ENCODE data around the gene CRELD2. TPM values are rescaled to one million over a fixed set of nuclear protein-coding genes. Genes with fewer than 3 reads are reported as not detected.

CRELD2 gene
- total and polyA plus RNA-seq, 2 of the 13 experiments (the other 11 are each of a cell fraction or from before 2014, with no cell fraction given), result 17.2 to 44.7 TPM

DNA sequence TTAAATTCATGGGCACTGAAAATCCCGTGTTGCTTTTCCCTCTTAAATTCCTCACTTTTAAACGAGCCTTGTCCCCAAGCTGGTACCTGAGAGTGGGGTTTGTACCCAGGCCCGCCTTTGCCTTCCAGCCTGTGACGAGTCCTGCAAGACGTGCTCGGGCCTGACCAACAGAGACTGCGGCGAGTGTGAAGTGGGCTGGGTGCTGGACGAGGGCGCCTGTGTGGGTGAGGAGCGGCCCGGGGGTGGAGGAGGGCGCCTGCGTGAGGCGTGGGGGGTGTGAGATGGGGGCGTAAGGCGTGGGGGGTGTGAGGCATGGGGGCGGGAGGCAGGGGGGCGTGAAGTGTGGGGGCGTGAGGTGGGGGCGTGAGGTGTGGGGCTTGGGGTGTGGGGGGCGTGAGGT is 4.0 kb downstream of the CRELD2 start (continued):
- TF ChIP-seq, protein P1, sequence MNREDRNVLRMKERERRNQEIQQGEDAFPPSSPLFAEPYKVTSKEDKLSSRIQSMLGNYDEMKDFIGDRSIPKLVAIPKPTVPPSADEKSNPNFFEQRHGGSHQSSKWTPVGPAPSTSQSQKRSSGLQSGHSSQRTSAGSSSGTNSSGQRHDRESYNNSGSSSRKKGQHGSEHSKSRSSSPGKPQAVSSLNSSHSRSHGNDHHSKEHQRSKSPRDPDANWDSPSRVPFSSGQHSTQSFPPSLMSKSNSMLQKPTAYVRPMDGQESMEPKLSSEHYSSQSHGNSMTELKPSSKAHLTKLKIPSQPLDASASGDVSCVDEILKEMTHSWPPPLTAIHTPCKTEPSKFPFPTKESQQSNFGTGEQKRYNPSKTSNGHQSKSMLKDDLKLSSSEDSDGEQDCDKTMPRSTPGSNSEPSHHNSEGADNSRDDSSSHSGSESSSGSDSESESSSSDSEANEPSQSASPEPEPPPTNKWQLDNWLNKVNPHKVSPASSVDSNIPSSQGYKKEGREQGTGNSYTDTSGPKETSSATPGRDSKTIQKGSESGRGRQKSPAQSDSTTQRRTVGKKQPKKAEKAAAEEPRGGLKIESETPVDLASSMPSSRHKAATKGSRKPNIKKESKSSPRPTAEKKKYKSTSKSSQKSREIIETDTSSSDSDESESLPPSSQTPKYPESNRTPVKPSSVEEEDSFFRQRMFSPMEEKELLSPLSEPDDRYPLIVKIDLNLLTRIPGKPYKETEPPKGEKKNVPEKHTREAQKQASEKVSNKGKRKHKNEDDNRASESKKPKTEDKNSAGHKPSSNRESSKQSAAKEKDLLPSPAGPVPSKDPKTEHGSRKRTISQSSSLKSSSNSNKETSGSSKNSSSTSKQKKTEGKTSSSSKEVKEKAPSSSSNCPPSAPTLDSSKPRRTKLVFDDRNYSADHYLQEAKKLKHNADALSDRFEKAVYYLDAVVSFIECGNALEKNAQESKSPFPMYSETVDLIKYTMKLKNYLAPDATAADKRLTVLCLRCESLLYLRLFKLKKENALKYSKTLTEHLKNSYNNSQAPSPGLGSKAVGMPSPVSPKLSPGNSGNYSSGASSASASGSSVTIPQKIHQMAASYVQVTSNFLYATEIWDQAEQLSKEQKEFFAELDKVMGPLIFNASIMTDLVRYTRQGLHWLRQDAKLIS (CRISPR knock-in tag; IDR thresholded peaks at IDR 0.05), result no peak
- TF ChIP-seq SALL1 (CRISPR knock-in tag; IDR thresholded peaks at IDR 0.05), result no peak
- TF ChIP-seq, protein P2, sequence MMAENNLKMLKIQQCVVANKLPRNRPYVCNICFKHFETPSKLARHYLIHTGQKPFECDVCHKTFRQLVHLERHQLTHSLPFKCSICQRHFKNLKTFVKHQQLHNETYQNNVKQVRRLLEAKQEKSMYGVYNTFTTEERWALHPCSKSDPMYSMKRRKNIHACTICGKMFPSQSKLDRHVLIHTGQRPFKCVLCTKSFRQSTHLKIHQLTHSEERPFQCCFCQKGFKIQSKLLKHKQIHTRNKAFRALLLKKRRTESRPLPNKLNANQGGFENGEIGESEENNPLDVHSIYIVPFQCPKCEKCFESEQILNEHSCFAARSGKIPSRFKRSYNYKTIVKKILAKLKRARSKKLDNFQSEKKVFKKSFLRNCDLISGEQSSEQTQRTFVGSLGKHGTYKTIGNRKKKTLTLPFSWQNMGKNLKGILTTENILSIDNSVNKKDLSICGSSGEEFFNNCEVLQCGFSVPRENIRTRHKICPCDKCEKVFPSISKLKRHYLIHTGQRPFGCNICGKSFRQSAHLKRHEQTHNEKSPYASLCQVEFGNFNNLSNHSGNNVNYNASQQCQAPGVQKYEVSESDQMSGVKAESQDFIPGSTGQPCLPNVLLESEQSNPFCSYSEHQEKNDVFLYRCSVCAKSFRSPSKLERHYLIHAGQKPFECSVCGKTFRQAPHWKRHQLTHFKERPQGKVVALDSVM (CRISPR knock-in tag; IDR thresholded peaks at IDR 0.05), result no peak
- TF ChIP-seq, protein P3, sequence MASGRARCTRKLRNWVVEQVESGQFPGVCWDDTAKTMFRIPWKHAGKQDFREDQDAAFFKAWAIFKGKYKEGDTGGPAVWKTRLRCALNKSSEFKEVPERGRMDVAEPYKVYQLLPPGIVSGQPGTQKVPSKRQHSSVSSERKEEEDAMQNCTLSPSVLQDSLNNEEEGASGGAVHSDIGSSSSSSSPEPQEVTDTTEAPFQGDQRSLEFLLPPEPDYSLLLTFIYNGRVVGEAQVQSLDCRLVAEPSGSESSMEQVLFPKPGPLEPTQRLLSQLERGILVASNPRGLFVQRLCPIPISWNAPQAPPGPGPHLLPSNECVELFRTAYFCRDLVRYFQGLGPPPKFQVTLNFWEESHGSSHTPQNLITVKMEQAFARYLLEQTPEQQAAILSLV (CRISPR knock-in tag; IDR thresholded peaks at IDR 0.05; ENCODE audit: borderline replicate concordance), result no peak

DNA sequence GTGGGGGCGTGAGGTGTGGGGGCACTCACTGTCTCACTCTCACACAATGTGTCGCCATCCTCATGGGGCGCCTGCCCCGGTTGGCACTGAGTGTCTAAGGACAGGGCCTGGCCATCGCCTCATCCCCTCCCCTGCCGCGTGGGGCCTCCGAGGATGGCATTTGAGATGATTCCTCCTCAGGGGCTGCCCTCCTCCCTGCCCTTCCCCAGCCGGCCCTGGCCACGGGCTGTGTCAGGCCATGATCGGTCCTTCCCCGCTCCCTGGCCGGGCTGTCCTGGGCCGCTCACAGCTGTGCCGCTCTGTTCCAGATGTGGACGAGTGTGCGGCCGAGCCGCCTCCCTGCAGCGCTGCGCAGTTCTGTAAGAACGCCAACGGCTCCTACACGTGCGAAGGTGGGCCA is 4.5 kb downstream of the CRELD2 start:
- Histone ChIP-seq H3K9me3 (ENCODE audit: low read length) (no peaks in the 10 kb centered on the region), H3K4me1 (ENCODE audit: insufficient read depth, low read length) (peaks cover 15% of the 10 kb centered on the region), H3K9ac (ENCODE audit: insufficient read depth, low read depth, low read length) (no peak overlapping the region), H3K79me2 (ENCODE audit: insufficient read depth, low read length) (peaks cover 3% of the 10 kb centered on the region), H3K27ac (ENCODE audit: extremely low read length, insufficient read depth, low read length) (no peak overlapping the region), H3K36me3 (replicated peaks in 1 of 2; ENCODE audit: control insufficient read depth in 1 of 2, insufficient read depth in 2 of 2, low read length in 2 of 2) (peaks cover 0 to 10% of the 10 kb centered on the region in 2 experiments; a peak in 3 of 5 replicates), H2AFZ (ENCODE audit: low read length) (no peak overlapping the region), H3K27me3 (ENCODE audit: control insufficient read depth in 1 of 2, insufficient read depth in 2 of 2, low read length in 2 of 2) (no peaks in the 10 kb centered on the region), H3K4me3 (replicated peaks in 1 of 3; ENCODE audit: insufficient read depth in 1 of 3, low read depth in 2 of 3, low read length in 3 of 3) (no peak overlapping the region), H3K4me2 (ENCODE audit: low read depth, low read length) (no peak overlapping the region), H4K20me1 (ENCODE audit: insufficient read depth, low read length) (no peaks in the 10 kb centered on the region)
- POLR2A ChIA-PET, result no interaction called here
- WGBS (ENCODE audit: low lambda C conversion rate), result 93% methylated on average over 6 of the region's 25 CpGs
- FAIRE-seq, result no peak
- CTCF ChIA-PET (ENCODE audit: low intra/inter-chr PET ratio, low total read pairs), result no interaction called here
- BruUV-seq (replicated peaks), result no TSS peak
- ATAC-seq, result no peak
- intact Hi-C loops (cut with micrococcal nuclease; ENCODE audit: unreplicated experiment), result no loop called here
- no peak for DNase-seq (ENCODE audit: low spot score)
- in situ Hi-C loops (cut with HindIII; ENCODE audit: extremely low pct_ligation_motif_present, low pct_unique_long_range_greater_than_20kb), result loop anchor here (5.0 kb wide), 1 partner anchor 156 kb away; no protein-coding TSS in a partner anchor
- TF ChIP-seq, protein P4, sequence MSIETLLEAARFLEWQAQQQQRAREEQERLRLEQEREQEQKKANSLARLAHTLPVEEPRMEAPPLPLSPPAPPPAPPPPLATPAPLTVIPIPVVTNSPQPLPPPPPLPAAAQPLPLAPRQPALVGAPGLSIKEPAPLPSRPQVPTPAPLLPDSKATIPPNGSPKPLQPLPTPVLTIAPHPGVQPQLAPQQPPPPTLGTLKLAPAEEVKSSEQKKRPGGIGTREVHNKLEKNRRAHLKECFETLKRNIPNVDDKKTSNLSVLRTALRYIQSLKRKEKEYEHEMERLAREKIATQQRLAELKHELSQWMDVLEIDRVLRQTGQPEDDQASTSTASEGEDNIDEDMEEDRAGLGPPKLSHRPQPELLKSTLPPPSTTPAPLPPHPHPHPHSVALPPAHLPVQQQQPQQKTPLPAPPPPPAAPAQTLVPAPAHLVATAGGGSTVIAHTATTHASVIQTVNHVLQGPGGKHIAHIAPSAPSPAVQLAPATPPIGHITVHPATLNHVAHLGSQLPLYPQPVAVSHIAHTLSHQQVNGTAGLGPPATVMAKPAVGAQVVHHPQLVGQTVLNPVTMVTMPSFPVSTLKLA (IDR thresholded peaks at IDR 0.05), result no peak
- TF ChIP-seq NAIF1 (CRISPR knock-in tag; IDR thresholded peaks at IDR 0.05; ENCODE audit: borderline replicate concordance) (no peak), KLF15 (CRISPR knock-in tag; IDR thresholded peaks at IDR 0.05; ENCODE audit: borderline replicate concordance) (no peak), ZNF230 (CRISPR knock-in tag; IDR thresholded peaks at IDR 0.05) (no peak), FOXM1 (CRISPR knock-in tag; IDR thresholded peaks at IDR 0.05) (no peak), ZNF629 (CRISPR knock-in tag; conservative IDR thresholded peaks at IDR 0.05) (no peak), HCFC1 (IDR thresholded peaks at IDR 0.05; ENCODE audit: low read depth, low read length) (no peak), ZNF460 (CRISPR knock-in tag; IDR thresholded peaks at IDR 0.05; ENCODE audit: borderline replicate concordance) (no peak)

Measured in HepG2 (cell line).